ENCODE data around the gene LIX1L. TPM values are rescaled to one million over a fixed set of nuclear protein-coding genes. Genes with fewer than 3 reads are reported as not detected.

Gene LIX1L
- total and polyA plus RNA-seq, 10 donors, result 11.0 to 52.9 (median 36.3) TPM

DNA sequence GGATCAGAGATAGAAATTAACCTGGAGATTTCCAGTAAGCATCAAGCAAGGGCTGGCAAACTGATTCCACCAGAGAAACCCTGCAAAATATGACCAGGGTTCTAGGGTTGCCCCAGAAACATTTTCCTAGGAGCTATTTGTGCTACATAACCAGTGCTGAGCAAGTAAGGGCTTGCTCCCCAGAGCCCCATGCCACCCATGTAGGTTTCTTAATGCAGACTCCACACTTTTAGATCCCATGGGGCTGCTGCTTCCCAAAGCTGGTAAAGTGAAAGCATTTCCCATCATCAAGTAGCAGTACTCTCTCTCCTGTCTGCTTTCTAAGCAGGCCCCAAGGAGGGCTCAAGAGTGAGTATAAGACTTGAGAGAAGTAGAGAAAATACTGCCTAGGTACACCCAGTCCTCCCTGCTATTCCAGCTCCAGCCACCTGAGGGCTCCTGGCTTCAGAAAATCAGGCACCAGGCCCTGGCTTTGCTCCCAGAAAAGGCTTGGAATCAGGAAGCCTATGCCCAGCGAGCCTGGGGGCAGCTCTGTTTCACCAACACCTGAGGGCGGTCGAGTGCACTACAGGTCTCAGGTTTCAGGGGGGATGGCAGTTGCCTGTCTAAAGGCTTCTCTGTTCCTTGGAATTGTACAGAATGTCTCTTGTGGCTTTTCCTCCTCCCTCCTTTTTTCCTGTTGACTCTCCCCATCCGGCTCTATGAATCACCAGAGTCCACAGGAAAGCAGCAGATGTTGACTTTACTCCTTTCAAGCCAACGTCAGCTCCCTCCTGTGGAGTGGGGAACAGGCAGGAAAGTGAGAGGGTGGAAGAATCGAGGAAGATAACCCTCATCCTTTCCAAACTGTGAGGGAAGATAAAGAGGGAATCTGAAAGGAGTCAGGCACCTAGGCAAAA, 66.0 kb downstream of the LIX1L start:
- 9 to 21% (median 15%) methylated on average over 6 of the region's 6 CpGs for WGBS, 5 donors
- peak; percentile 87 for DNase-seq
- H3K4me3 ChIP-seq, result no peak overlapping the region
- TF ChIP-seq, protein P1, sequence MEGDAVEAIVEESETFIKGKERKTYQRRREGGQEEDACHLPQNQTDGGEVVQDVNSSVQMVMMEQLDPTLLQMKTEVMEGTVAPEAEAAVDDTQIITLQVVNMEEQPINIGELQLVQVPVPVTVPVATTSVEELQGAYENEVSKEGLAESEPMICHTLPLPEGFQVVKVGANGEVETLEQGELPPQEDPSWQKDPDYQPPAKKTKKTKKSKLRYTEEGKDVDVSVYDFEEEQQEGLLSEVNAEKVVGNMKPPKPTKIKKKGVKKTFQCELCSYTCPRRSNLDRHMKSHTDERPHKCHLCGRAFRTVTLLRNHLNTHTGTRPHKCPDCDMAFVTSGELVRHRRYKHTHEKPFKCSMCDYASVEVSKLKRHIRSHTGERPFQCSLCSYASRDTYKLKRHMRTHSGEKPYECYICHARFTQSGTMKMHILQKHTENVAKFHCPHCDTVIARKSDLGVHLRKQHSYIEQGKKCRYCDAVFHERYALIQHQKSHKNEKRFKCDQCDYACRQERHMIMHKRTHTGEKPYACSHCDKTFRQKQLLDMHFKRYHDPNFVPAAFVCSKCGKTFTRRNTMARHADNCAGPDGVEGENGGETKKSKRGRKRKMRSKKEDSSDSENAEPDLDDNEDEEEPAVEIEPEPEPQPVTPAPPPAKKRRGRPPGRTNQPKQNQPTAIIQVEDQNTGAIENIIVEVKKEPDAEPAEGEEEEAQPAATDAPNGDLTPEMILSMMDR (IDR thresholded peaks at IDR 0.05 in 8 of 11, conservative IDR thresholded peaks at IDR 0.05 in 3 of 11), result peak; percentile 76 to 91 (median 85)
- TF ChIP-seq POLR2A (IDR thresholded peaks at IDR 0.05), result no peak
- TF ChIP-seq POLR2AphosphoS5 (IDR thresholded peaks at IDR 0.05), result peak in 2 of 3 donors; percentile 52 to 63
- H3K36me3 ChIP-seq, result no peaks in the 10 kb centered on the region
- no peaks in the 10 kb centered on the region for H3K27me3 ChIP-seq (replicated peaks in 1 of 7)
- H3K9me3 ChIP-seq, result no peaks in the 10 kb centered on the region
- peaks cover 0 to 27% (median 15%) of the 10 kb centered on the region in 6 donors for H3K4me1 ChIP-seq
- intact Hi-C loops (cut with DNase I; ENCODE audit: low total_unique reads), result loop anchor here (5.0 kb wide), 1 partner anchor 120 kb away; no protein-coding TSS in a partner anchor
- peak overlapping the region; percentile 44 to 80 (median 72) for H3K27ac ChIP-seq

DNA sequence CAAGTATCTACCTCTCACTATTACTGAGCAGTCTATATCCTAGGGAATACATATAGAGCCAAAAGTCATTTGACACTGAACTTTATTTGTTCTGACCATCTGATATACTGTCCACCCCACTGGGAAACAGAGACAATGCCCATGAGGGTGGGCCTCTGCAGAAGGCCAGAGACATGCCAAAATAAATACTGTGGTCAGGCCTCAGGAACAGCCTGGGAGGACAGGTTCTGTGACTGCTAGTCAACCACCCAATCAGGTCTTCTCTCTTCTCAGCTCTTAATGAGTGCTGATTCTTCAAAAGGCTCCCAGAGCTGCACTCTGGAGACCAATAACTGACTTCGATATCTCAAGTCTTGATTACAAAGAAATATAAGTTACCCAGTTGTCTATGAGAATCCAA, 66.7 kb downstream of the LIX1L start:
- H3K36me3 ChIP-seq, result no peaks in the 10 kb centered on the region
- no peak overlapping the region for H3K4me3 ChIP-seq
- no peak for DNase-seq
- no peaks in the 10 kb centered on the region for H3K27me3 ChIP-seq (replicated peaks in 1 of 7)
- H3K27ac ChIP-seq, result peak overlapping the region in 7 of 8 donors; percentile 55 to 80 (median 74)
- no peaks in the 10 kb centered on the region for H3K9me3 ChIP-seq
- 63 to 92% (median 80%) methylated on average over 1 of the region's 1 CpG for WGBS, 5 donors
- intact Hi-C loops (cut with DNase I; ENCODE audit: low total_unique reads), result loop anchor here (5.0 kb wide), 1 partner anchor 121 kb away; no protein-coding TSS in a partner anchor
- TF ChIP-seq, protein P1 (IDR thresholded peaks at IDR 0.05 in 8 of 11, conservative IDR thresholded peaks at IDR 0.05 in 3 of 11), result no peak
- TF ChIP-seq POLR2A (IDR thresholded peaks at IDR 0.05) (no peak), POLR2AphosphoS5 (IDR thresholded peaks at IDR 0.05) (no peak)
- H3K4me1 ChIP-seq, result peaks cover 0 to 34% (median 20%) of the 10 kb centered on the region in 6 donors

DNA sequence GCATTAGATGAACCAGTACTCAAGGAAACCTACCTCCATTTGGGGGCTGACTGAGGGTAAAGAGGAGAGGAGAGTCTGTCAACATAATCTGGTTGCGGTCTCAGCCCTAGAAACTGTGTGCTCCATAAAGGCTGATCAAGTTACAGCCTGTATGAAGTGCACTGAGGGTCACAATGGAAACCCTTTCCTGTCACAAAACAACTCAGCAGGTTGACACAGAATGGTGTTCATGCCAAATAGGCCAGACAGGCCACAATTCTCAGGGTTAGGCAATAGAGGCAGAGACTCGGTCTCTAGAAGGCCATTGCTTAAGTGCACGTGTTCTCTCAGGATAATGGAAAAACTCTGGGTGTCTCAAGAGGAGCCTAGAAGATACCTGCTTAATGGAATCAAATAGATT, 68.1 kb downstream of the LIX1L start:
- Histone ChIP-seq H3K27me3 (replicated peaks in 1 of 7) (peaks cover 0 to 8% (median 0%) of the 10 kb centered on the region in 7 donors), H3K9me3 (no peaks in the 10 kb centered on the region), H3K4me1 (peaks cover 6 to 48% (median 30%) of the 10 kb centered on the region in 6 donors), H3K27ac (no peak overlapping the region), H3K36me3 (no peaks in the 10 kb centered on the region), H3K4me3 (no peak overlapping the region)
- DNase-seq, result no peak
- intact Hi-C loops (cut with DNase I; ENCODE audit: low total_unique reads), result loop anchor here (5.0 kb wide), 1 partner anchor 123 kb away; no protein-coding TSS in a partner anchor
- WGBS, 5 donors, result 74 to 96% (median 76%) methylated on average over 3 of the region's 3 CpGs
- TF ChIP-seq, protein P1 (IDR thresholded peaks at IDR 0.05 in 8 of 11, conservative IDR thresholded peaks at IDR 0.05 in 3 of 11), result no peak
- no peak for TF ChIP-seq POLR2AphosphoS5 (IDR thresholded peaks at IDR 0.05)
- TF ChIP-seq POLR2A (IDR thresholded peaks at IDR 0.05), result no peak

DNA sequence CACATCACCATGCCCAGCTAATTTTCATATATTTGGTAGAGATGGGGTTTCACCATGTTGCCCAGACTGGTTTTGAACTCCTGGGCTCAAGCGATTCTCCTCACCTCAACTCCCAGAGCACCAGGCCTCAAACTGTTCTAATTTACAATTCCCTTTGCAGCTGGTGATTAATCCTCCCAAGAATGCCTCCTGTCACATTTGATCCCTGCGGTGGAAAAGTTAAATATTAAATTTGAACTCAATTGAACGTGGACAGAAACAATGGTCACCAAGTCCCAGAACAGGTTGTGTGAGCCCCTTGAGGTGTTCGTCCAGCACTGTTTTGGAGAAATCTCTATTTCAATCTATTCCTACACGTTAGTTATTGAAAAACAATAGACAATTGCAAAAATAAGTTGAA, 70.2 kb downstream of the LIX1L start:
- Histone ChIP-seq H3K27ac (no peak overlapping the region), H3K4me3 (no peak overlapping the region), H3K9me3 (no peaks in the 10 kb centered on the region), H3K27me3 (replicated peaks in 1 of 7) (peaks cover 0 to 24% (median 0%) of the 10 kb centered on the region in 7 donors), H3K4me1 (peaks cover 6 to 45% (median 28%) of the 10 kb centered on the region in 6 donors), H3K36me3 (no peaks in the 10 kb centered on the region)
- TF ChIP-seq POLR2AphosphoS5 (IDR thresholded peaks at IDR 0.05), result no peak
- TF ChIP-seq POLR2A (IDR thresholded peaks at IDR 0.05), result no peak
- TF ChIP-seq, protein P1 (IDR thresholded peaks at IDR 0.05 in 8 of 11, conservative IDR thresholded peaks at IDR 0.05 in 3 of 11), result no peak
- intact Hi-C loops (cut with DNase I; ENCODE audit: low total_unique reads), result no loop called here
- DNase-seq, result no peak
- WGBS, 5 donors, result 88 to 96% (median 89%) methylated on average over 5 of the region's 5 CpGs

All from spleen (tissue), 11 donors.